HL-60 (cell line): ENCODE data around the gene LY6G6D.

Experiments used
- DNase-seq, 2 experiments: peaks; one replicate each; pipeline ENCODE4 v3.0.0-alpha.2; 2010 to 2020; ENCODE audit warnings: low read depth in 1 of 2, low spot score in 1 of 2
- H3K27ac ChIP-seq: fragments of 250-450 bp; sonication (Bioruptor Pico); replicated peaks from 2 replicates; pipeline ENCODE4 v1.5.1; 2020; ENCODE audit warnings: mild to moderate bottlenecking, moderate library complexity
- H3K27me3 ChIP-seq: fragments of 250-450 bp; sonication (Bioruptor Pico); 2 replicates; pipeline ENCODE4 v1.5.1; 2021; ENCODE audit warnings: mild to moderate bottlenecking, moderate library complexity; ENCODE audit not compliant: insufficient read depth, poor library complexity, severe bottlenecking
- H3K4me3 ChIP-seq: replicated peaks from 2 replicates; pipeline ENCODE4 v1.5.1; 2011; ENCODE audit warnings: mild to moderate bottlenecking, control low read depth, low read length; ENCODE audit not compliant: insufficient read depth
- GABPA ChIP-seq: IDR thresholded peaks from 2 replicates; pipeline ENCODE4 v1.6.1; 2012; ENCODE audit warnings: low read depth
- POLR2AphosphoS5 ChIP-seq: IDR thresholded peaks from 2 replicates; pipeline ENCODE4 v1.6.1; 2012; ENCODE audit warnings: low read depth
- SPI1 ChIP-seq: IDR thresholded peaks from 2 replicates; pipeline ENCODE4 v1.6.1; 2012; ENCODE audit warnings: low read depth, mild to moderate bottlenecking, borderline replicate concordance
- TF ChIP-seq, protein P1 (sequence below): IDR thresholded peaks from 2 replicates; pipeline ENCODE4 v1.6.1; 2012; ENCODE audit warnings: low read depth; ENCODE audit not compliant: insufficient replicate concordance
- TF ChIP-seq, protein P2 (sequence below): IDR thresholded peaks from one replicate; pipeline ENCODE4 v1.5.1; 2011; ENCODE audit warnings: low read length, control low read depth, inconsistent platforms; ENCODE audit not compliant: insufficient read depth

LY6G6D gene

DNA sequence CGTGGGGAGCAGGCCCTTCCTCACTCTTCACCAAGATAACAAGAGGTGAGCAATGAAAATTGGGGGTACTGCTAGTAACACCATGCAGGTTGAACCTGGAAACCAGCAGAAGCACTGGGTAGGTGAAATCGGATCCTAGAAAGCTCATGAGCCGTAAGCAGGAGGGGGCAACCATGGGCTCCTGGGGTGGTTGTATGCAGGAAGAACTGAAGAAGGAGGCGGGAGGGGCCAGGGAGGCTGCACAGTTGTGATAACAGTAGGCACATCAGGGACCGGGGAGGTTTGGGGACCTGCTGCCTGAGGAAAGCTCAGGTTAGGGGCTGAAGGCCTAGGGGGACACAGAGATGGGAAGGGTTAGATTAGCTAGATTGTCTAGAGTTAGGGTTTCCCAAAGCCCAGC is 28.7 kb upstream of the LY6G6D start:
- no peaks in the 10 kb centered on the region for H3K27me3 ChIP-seq
- DNase-seq: no peak
- no peak overlapping the region for H3K4me3 ChIP-seq
- TF ChIP-seq, protein P1, sequence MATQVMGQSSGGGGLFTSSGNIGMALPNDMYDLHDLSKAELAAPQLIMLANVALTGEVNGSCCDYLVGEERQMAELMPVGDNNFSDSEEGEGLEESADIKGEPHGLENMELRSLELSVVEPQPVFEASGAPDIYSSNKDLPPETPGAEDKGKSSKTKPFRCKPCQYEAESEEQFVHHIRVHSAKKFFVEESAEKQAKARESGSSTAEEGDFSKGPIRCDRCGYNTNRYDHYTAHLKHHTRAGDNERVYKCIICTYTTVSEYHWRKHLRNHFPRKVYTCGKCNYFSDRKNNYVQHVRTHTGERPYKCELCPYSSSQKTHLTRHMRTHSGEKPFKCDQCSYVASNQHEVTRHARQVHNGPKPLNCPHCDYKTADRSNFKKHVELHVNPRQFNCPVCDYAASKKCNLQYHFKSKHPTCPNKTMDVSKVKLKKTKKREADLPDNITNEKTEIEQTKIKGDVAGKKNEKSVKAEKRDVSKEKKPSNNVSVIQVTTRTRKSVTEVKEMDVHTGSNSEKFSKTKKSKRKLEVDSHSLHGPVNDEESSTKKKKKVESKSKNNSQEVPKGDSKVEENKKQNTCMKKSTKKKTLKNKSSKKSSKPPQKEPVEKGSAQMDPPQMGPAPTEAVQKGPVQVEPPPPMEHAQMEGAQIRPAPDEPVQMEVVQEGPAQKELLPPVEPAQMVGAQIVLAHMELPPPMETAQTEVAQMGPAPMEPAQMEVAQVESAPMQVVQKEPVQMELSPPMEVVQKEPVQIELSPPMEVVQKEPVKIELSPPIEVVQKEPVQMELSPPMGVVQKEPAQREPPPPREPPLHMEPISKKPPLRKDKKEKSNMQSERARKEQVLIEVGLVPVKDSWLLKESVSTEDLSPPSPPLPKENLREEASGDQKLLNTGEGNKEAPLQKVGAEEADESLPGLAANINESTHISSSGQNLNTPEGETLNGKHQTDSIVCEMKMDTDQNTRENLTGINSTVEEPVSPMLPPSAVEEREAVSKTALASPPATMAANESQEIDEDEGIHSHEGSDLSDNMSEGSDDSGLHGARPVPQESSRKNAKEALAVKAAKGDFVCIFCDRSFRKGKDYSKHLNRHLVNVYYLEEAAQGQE: no peak
- TF ChIP-seq SPI1: no peak
- no peak for TF ChIP-seq POLR2AphosphoS5
- TF ChIP-seq, protein P2, sequence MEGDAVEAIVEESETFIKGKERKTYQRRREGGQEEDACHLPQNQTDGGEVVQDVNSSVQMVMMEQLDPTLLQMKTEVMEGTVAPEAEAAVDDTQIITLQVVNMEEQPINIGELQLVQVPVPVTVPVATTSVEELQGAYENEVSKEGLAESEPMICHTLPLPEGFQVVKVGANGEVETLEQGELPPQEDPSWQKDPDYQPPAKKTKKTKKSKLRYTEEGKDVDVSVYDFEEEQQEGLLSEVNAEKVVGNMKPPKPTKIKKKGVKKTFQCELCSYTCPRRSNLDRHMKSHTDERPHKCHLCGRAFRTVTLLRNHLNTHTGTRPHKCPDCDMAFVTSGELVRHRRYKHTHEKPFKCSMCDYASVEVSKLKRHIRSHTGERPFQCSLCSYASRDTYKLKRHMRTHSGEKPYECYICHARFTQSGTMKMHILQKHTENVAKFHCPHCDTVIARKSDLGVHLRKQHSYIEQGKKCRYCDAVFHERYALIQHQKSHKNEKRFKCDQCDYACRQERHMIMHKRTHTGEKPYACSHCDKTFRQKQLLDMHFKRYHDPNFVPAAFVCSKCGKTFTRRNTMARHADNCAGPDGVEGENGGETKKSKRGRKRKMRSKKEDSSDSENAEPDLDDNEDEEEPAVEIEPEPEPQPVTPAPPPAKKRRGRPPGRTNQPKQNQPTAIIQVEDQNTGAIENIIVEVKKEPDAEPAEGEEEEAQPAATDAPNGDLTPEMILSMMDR: no peak
- no peak for TF ChIP-seq GABPA
- H3K27ac ChIP-seq: no peak overlapping the region

DNA sequence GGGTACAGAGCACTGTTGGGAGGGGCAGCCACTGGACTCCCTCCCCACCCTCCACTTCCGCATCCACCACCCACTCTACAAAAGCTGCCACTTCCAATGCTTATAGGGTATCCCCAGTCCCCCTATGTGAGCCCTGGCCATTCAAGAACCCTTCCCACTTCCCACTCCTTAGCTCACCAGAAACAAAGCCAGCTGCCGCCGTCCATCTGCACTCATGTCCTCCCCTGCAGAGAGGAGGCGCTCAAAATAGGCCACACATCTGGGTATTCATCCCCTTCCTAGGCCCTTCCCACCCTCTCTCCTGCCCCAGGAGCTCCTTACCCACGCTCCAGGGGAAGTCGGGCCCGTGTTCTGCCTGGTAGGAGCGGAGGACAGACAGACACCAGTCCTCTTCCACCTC is 27.8 kb upstream of the LY6G6D start:
- DNase-seq: no peak
- H3K4me3 ChIP-seq: no peak overlapping the region
- H3K27me3 ChIP-seq: no peaks in the 10 kb centered on the region
- no peak overlapping the region for H3K27ac ChIP-seq
- TF ChIP-seq SPI1: no peak
- TF ChIP-seq, protein P2: no peak
- TF ChIP-seq, protein P1: no peak

DNA sequence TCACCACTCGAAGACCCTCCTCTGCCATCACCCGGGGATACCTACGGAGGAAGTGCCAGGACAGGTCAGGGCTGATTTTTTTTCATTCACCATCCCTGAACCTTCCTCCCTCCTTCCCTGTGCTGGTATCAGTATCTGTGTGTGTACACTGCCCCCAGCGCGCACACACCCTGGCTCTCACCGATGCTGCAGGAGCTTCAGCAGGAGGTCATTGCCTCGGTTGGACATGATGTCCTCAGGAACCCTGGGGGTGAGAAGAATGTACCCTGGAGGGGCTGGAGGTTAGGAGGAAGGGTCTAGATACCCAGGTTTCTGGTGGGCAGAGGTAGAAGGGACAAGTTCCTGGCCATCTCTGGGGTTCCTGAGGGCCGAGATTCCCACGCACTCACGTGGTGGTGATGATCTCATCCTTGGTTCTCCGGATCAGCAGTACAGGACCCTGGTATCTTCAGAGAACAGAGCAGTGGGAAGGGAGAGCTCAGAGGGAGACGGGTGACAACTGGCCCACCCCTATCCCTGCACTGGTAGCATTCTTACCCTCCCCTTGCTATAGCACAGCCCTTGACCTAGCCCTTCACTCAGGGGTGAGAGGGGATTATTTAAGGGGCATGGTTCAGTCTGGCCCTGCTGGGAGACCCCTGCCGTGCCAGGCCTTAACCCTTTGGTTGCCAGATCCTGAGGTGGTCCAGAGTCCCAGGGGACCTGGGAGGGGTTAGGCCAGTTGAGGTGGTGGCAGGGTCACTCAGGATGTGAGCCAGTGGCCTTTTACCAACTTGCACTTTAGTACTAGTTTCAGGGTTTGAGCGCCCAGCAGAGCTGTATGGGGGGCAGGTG is 27.1 kb upstream of the LY6G6D start:
- TF ChIP-seq, protein P2: no peak
- TF ChIP-seq SPI1 (no peak), GABPA (no peak), POLR2AphosphoS5 (no peak)
- TF ChIP-seq, protein P1: no peak
- no peak for DNase-seq
- no peaks in the 10 kb centered on the region for H3K27me3 ChIP-seq
- no peak overlapping the region for H3K27ac ChIP-seq
- H3K4me3 ChIP-seq: no peak overlapping the region
